Stromal cell of bone marrow (primary cell): ENCODE measurements around the gene PSMD14.

Experiments
- DNase-seq: peaks from one replicate; pipeline ENCODE4 v3.0.0-alpha.2; 2012; ENCODE audit warnings: low read depth

The PSMD14 gene

DNA sequence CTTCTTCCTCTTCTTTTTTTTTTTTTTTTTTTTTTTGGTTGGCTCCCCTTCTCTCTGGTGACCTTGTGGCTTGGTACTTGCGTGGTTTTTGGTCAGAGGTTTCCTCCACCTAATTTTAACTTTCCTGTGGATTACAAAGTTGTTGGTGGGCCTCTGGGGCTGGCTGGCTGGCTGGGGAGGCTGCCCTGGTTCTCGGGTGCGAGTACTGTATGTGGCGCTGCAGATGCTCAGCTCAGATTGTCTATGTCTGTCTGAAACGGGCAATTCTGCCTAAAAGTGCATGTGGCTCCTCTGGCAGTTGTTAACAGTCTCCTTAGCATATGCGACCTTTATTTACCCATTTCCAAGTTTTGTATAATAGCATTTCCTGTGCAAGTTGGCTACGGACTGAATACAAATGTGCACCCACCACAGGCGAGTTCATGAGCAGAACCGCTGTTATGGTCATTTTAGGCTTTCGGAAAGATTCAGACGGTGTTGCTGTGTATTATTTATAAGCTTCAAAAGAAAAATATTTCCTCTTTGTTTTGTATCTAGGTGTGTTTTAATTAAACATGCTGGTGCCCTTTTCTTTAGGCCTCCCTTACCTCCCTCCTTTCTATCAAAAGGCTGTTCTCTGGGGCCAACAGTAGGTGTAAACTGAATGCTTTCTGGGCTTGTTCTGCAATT lies 112.3 kb downstream of the PSMD14 start:
- DNase-seq: no peak

DNA sequence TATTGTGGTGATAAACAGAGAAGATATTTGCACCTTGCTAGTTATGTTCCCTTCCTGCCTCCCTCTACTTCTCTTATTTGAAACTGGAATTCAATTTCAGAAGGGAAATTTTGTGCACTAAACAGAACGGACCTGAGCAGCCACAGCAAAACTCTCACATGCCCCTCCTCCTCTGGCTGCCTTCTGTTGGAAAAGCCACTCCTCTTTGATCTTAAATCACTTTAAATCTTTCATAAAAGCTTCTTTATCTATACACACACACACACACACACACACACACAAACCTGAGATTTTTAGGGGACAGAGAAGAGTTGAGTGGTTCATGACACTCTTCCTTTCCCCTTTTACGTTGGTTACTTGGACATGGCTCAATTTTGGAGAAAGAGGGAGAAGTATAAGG lies 113.5 kb downstream of the PSMD14 start:
- DNase-seq: no peak

DNA sequence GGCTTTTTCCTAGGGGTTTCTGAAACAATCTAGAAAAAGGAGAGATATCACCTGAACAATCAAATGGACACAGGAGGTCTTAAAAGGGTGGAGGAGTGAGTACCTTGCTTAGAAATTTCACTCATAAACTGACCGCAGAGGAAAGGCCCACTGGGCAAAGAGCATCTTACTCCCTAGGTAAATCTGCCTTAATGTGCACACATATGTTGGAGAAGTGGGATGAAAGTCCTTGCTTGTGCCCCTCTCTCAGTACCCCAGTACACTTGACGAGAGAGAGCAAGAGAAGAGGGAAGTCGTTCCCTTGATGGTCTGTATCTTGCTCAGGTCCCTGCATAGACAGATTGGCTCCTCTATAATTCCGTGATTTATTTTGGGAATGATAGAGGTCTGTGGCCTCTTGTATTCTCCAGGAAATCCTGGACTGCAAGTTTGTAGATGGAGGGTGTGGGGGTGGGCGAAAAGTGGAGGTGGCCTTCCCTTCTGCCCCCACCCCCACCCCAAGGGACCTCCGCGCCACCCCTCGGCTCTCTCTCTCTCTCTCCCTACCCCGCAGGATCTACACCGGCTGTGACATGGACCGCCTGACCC lies 114.7 kb downstream of the PSMD14 start:
- DNase-seq: no peak

DNA sequence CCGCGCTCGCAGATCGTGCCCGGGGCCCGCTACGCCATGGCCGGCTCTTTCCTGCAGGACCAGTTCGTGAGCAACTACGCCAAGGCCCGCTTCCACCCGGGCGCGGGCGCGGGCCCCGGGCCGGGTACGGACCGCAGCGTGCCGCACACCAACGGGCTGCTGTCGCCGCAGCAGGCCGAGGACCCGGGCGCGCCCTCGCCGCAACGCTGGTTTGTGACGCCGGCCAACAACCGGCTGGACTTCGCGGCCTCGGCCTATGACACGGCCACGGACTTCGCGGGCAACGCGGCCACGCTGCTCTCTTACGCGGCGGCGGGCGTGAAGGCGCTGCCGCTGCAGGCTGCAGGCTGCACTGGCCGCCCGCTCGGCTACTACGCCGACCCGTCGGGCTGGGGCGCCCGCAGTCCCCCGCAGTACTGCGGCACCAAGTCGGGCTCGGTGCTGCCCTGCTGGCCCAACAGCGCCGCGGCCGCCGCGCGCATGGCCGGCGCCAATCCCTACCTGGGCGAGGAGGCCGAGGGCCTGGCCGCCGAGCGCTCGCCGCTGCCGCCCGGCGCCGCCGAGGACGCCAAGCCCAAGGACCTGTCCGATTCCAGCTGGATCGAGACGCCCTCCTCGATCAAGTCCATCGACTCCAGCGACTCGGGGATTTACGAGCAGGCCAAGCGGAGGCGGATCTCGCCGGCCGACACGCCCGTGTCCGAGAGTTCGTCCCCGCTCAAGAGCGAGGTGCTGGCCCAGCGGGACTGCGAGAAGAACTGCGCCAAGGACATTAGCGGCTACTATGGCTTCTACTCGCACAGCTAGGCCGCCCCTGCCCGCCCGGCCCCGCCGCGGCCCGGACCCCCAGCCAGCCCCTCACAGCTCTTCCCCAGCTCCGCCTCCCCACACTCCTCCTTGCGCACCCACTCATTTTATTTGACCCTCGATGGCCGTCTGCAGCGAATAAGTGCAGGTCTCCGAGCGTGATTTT lies 115.5 kb downstream of the PSMD14 start:
- DNase-seq: no peak

DNA sequence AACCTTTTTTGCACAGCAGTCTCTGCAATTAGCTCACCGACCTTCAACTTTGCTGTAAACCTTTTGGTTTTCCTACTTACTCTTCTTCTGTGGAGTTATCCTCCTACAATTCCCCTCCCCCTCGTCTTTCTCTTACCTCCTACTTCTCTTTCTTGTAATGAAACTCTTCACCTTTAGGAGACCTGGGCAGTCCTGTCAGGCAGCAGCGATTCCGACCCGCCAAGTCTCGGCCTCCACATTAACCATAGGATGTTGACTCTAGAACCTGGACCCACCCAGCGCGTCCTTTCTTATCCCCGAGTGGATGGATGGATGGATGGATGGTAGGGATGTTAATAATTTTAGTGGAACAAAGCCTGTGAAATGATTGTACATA lies 116.2 kb downstream of the PSMD14 start:
- no peak for DNase-seq

DNA sequence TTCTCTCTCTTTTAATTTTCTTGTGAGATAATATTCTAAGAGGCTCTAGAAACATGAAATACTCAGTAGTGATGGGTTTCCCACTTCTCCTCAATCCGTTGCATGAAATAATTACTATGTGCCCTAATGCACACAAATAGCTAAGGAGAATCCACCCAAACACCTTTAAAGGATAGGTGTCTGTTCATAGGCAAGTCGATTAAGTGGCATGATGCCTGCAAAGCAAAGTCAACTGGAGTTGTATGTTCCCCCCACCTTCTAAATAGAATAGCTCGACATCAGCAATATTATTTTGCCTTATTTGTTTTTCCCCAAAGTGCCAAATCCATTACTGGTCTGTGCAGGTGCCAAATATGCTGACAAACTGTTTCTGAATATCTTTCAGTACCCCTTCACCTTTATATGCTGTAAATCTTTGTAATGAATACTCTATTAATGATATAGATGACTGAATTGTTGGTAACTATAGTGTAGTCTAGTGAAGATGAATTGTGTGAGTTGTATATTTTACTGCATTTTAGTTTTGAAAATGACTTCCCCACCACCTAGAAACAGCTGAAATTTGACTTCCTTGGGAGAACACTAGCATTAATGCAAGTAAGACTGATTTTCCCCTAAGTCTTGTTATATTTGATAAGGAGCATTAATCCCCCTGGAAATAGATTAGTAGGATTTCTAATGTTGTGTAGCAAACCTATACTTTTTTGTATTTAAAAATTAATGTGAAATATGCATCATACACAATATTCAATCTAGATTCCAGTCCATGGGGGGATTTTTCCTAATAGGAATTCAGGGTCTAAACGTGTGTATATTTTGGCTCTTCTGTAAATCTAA lies 116.9 kb downstream of the PSMD14 start:
- DNase-seq: no peak

DNA sequence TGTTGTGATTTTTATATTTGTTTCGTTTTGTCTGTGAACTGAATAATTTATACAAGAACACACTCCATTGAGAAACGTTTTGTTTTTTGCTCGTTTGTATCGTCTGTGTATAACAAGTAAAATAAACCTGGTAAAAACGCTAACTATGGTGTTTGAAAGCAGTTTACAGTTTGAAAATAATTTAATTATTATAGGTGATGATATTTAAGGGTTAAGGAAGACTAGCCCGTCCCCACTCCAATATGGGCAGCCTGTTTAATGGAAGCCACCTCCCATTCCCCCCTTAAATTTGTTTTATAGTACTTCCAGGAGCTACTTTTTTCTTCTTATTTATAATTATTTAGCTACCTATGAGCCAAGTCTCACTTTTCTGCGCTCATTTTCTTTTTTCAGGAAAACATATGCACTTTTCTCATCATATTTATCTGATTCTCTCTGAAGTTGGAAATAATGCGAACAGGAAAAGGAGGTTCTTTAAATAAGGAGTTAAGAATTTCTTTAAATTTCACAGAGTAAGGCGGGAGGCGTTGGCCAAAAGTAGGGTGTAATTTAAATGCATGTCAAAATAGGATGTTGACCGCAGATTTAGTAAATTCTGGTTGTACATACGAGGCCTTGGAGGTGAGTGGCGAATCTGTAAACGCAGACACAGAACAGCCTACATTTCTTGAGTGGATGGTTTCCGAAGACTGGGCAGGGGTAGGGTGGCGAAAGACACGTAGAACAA lies 117.7 kb downstream of the PSMD14 start:
- DNase-seq: no peak

DNA sequence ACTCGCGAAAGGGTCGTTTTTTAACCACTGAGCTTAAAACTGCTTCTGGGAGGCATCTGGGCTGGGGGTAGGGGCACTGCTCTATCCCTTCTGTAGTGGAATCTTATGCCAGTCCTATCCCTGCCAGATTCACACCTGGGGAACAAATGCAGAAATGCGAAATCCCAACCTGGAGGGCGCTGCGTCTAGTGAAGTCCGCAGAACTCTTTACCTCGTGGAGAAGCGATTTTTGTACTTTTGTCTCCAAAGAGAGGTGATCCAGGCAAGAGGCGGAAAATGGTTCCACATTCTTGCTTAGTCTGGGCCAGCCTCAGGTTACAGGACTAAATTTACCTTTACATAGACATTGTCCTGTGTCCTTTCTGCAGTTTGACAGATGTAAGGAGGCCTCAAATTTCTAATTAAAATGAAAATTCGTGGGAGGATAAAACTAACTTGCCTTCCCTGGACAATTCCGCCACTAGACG lies 118.3 kb downstream of the PSMD14 start:
- DNase-seq: no peak

DNA sequence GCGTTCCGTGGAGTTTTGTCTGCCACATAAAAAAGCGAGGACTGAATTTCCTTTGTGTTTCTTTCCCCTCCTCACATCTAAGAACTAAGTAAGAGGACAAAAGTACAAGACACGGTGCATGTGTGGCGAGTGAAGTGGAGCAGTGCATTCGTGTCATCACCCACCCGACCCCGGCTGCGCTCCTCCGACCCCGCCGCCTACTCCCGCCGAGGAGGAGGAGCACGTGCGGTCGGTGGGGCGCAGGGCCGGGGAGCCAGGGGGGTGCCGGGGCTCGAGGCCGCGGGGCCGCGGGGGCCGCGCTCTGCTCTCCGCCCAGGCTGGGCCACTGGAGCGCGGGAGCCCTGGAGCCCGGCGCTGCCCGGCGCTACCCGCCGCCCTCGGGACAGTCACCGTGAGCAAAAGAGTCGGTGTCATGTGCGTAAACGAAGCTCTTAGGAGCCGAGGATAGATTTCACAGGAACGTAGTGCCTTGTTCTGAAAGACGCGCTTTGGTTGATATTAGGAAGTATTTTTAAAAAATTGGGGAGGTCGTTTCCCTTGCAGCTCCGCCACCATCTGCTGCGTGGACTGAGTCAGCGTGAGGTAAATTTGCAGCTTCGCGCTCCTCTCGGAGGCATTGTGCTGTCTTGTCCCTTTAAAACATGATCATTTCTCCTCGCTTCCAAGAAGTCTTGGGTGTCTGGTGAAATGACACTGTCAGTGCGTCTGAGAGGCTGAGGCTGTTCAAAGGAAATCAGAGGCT lies 118.9 kb downstream of the PSMD14 start:
- DNase-seq: no peak

DNA sequence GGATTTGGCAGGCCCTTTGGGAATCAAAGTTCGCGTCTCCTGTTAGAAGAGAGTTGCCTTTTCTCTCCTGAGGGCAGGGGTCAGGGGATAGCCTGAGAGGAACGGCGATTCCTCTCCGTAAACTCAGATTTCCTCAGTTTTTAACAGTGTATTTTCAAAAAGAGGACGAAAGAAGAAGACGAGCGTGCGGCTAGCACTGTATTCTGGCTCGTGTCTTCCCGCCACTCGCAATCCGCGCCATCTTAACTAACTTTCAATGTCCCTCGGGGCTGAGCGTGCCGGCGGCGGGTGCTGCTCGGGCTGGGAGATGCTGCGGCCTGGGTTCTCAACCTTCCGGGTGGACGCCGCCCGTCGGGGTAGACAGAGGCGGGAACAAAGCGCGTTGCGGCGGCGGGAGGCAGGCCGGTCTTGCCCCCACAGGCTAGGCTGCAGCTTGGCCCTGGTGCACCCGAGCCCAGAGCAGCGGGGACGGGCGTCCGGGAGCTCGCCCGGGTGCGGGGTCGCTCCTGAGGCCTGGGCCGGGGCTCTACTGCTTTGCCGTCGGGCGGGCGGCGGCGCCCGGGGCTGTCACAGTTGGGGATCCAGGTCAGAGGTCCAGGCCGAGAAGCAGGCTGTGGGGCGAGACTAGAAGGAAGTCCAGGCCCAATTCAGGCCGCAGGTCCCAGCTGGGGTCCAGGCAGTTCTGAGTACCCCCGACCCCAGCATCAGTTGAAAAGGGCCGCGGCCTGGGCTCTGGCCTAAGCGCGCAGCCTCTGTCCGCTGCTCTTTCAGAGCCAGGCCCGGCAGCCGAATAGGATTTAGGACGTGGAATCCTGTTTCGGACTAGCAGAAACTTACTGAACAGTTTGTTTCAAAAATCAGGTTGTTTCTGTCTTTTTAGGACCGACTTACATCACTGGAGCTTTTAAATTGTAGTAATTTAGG lies 119.7 kb downstream of the PSMD14 start:
- no peak for DNase-seq

DNA sequence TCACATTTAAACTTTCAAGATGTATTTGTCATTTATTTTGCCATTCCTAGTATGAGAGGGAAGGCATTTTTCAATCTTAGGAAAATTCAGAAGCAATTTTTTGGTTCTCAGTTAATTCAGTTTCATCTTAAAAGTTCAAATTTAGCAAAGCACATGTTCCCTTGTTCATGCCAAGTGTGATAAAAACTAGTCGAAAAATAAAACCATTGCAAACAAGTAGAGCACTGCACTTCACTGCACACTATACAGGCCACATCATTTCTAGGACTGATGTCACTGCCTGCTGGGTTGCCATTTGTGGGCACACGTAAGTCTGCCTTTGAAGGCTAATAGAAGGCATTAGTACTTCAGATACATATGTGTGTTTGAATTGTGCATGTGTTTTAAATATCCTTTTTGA lies 122.2 kb downstream of the PSMD14 start:
- no peak for DNase-seq

DNA sequence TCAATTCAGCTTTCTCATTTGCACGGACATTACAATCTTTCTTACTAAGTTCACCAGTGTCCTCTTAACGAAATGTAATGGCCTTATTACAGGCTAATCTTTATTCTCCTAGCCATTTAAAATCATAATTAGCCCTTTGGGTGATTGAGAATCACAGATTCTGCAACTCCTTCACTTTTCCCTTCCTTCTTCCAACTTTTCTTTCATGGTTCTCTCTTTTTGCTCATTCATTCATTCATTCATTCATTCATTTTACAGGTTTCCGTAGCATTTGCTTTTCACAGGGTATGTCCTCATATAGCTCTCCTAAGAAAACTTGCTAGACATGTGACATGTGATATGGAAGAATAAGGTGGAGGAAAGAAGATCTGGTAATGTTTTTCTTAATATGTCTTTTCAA lies 123.9 kb downstream of the PSMD14 start:
- DNase-seq: no peak

DNA sequence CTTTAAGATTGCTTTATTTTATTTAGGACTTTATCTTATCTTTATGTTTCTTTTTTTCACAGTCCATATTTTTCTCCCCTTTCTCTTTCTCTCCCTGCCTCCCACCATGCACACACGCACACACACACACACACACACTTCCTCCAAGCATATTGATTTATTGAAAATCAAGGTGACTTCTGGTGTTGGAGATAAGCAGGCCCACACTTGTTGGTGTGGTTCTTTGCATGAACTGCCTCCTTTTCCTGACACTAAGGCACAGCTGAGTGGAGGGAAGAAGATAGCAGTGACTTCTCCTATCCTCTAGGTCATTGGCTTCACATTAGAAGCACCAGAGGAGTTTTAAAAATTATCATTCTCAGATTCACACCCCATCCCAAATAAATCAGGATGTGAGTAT lies 125.9 kb downstream of the PSMD14 start:
- DNase-seq: no peak

DNA sequence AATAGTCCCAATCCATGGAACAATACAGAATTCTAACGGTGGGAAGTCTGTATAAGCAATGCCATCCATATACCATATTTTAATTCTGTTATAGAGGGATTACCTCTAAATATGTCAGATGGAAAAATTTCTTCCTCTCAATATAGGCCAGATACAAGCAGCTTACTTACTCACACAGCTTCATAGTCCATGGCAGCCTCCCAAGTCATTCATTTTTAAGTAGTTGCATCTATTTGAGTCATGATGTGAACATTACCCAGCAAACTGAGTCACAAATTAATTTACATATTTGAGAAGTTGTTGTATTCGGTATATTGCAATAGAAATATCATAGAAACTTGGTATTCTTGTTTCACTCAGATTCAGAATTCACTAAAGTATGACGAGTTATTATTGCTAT lies 128.2 kb downstream of the PSMD14 start:
- peak; percentile 90 for DNase-seq

DNA sequence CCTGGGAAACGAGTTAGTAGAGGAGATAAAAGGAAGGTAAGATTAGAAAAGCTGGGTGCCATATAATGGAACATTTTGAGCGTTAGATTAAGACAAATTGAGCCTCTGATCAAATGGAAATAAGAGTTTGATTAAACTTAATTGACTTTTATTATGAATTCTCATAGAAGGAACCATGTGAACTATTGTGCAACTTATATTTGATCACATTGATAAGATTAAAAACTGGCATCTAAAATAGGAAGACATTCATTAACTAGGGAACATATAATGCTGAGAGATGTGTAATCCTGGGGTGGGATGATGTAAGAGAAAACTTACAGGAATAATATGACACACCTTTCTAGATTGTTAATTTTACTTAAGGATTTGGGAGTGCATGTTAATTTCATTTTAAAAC lies 130.4 kb downstream of the PSMD14 start:
- no peak for DNase-seq

DNA sequence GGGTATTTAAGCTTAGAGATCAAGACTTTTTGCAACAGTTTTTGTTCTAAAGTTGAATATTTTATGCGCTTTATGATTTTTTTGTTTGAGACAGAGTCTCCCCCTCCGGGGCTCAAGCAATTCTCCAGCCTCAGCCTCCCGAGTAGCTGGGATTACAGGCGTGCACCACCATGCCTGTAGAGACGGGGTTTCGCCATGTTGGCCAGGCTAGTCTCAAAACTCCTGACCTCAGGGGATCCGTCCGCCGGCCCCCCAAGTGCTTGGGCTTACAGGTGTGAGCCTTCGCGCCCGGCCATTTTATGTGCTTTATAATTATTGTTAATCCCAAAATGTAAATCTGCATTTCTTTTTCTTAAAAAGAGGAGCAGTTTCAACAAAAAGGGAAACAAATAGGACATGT lies 136.9 kb downstream of the PSMD14 start:
- DNase-seq: no peak

DNA sequence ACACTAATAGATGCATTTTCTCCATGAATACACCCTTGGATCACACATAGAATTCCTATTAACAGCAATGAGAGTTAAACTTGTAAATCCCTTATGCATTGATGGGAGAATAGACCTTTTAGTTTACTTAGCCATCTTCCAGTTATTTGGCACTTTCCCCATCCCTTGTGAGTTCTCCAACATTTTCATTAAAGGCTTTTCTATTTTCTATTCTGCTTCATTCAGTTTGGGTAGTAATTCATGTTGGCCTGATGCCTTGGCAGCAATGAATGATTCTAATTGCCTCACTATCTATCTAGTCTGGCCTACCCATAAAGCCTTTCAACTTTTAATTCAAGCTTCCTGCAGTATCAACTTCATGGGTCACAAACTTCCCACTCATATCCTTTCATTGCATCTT lies 140.2 kb downstream of the PSMD14 start:
- DNase-seq: no peak
